Prostate gland (tissue), 2 donors: Measurements from ENCODE around the gene SPATS1. TPM values are rescaled to one million over a fixed set of nuclear protein-coding genes. Genes with fewer than 3 reads are reported as not detected.
A peak's percentile ranks its signal among the peaks of the same experiment; 100 is the strongest.

Experiments used
- DNase-seq: peaks from one replicate; pipeline ENCODE4 v3.0.0-alpha.2; 2019; ENCODE audit warnings: low spot score
- H3K27ac ChIP-seq, 2 donors: fragments of 200-600 bp; sonication (generic); 2 replicates each; pipeline ENCODE4 v1.5.1; 2017 to 2019
- H3K27me3 ChIP-seq: fragments of 200-600 bp; sonication (generic); replicated peaks from 2 replicates; pipeline ENCODE4 v1.5.1; 2019; ENCODE audit not compliant: insufficient read depth
- H3K36me3 ChIP-seq, 2 donors: fragments of 200-600 bp; sonication (generic); 1 replicate in 1 of 2; 2 replicates in 1 of 2; pipeline versions ENCODE4 v1.5.1 to v1.8.1; 2017 to 2019
- H3K4me1 ChIP-seq: fragments of 200-600 bp; sonication (generic); replicated peaks from 2 replicates; pipeline ENCODE4 v1.5.1; 2019
- H3K4me3 ChIP-seq, 2 donors: fragments of 200-600 bp; sonication (generic); 2 replicates each; pipeline ENCODE4 v1.5.1; 2017 to 2019
- H3K9me3 ChIP-seq: fragments of 200-600 bp; sonication (generic); 2 replicates; pipeline ENCODE4 v1.5.1; 2017
- POLR2A ChIP-seq: fragments of 450-650 bp; IDR thresholded peaks from one replicate; pipeline ENCODE4 v1.6.1; 2016; ENCODE audit warnings: antibody characterized with exemption, mild to moderate bottlenecking
- POLR2AphosphoS5 ChIP-seq: sonication (generic); formaldehyde crosslinking; IDR thresholded peaks from one replicate; pipeline ENCODE4 v1.6.1; 2017; ENCODE audit warnings: antibody characterized with exemption
- WGBS: methylation state at CpG from one replicate; pipeline ENCODE4 v1.1.5; 2018; 5-methylcytosine and 5-hydroxymethylcytosine counted together
- intact Hi-C: fragments of 100-400 bp; cut with DNase I; formaldehyde crosslinking; loops from one replicate; pipeline ENCODE4 v1.14.2; 2022
- total RNA-seq, 2 donors: library from RNA; depleted of rRNA; stranded (reverse); fragments of >200 nt; gene quantifications; one replicate each; pipeline ENCODE4 v1.1.0, GENCODE V29; 2016
- TF ChIP-seq, protein P1 (sequence below), 4 experiments: fragments of 200-600 bp in 2 of 4; fragments of 450-650 bp in 2 of 4; sonication (generic) in 2 of 4; IDR thresholded peaks; 1 replicate in 3 of 4; 2 replicates in 1 of 4; pipeline ENCODE4 v1.5.1; 2016 to 2019; ENCODE audit warnings: antibody characterized with exemption in 4 of 4, mild to moderate bottlenecking in 2 of 4, moderate library complexity in 2 of 4

SPATS1 gene
- total RNA-seq, 2 donors from 2014 or later = 2.0 TPM; not detected in 1

DNA sequence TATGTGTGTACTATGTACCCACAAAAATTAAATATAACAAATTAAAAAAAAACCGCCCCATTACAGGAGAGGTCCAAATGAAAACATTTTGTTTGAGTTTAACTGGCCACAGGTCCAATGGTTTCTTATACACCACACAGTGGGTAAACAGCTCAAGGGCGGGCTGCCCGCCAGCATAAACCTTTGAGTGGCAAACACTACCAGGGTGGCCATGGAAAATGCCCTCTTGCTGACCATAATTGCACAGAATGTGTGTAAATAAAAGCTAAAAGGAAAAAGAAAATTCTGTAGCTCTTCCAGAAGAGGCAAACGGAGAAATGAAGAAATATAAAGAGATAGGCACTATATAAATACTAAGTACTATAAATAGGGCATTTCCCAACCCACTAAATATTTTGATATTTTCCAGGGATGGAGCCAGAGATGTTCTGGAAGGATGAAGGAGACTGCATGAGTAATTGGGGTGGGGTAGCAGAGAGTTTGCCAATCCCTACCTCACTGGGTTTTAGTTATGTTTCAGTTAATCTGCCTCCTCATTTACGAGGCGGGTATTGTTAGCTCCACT lies 44.0 kb downstream of the SPATS1 start:
- Histone ChIP-seq H3K27ac (peak overlapping the region; percentile 95 to 96), H3K27me3 (no peaks in the 10 kb centered on the region), H3K36me3 (no peaks in the 10 kb centered on the region), H3K4me3 (peak overlapping the region; percentile 83 to 91), H3K4me1 (no peaks in the 10 kb centered on the region), H3K9me3 (no peaks in the 10 kb centered on the region)
- TF ChIP-seq, protein P1, sequence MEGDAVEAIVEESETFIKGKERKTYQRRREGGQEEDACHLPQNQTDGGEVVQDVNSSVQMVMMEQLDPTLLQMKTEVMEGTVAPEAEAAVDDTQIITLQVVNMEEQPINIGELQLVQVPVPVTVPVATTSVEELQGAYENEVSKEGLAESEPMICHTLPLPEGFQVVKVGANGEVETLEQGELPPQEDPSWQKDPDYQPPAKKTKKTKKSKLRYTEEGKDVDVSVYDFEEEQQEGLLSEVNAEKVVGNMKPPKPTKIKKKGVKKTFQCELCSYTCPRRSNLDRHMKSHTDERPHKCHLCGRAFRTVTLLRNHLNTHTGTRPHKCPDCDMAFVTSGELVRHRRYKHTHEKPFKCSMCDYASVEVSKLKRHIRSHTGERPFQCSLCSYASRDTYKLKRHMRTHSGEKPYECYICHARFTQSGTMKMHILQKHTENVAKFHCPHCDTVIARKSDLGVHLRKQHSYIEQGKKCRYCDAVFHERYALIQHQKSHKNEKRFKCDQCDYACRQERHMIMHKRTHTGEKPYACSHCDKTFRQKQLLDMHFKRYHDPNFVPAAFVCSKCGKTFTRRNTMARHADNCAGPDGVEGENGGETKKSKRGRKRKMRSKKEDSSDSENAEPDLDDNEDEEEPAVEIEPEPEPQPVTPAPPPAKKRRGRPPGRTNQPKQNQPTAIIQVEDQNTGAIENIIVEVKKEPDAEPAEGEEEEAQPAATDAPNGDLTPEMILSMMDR (IDR thresholded peaks at IDR 0.05) = no peak
- TF ChIP-seq POLR2AphosphoS5 (no peak), POLR2A (no peak)
- WGBS = 55% methylated on average over 6 of the region's 6 CpGs
- intact Hi-C loops = no loop called here
- DNase-seq = peak; percentile 35

GRCh38 chr6:44386929-44387345 lies 44.5 kb downstream of the SPATS1 start:
- DNase-seq = no peak
- no peaks in the 10 kb centered on the region for H3K4me1 ChIP-seq
- H3K36me3 ChIP-seq = no peaks in the 10 kb centered on the region
- H3K9me3 ChIP-seq = no peaks in the 10 kb centered on the region
- H3K4me3 ChIP-seq = peak overlapping the region; percentile 83 to 91
- 8% methylated on average over 8 of the region's 8 CpGs for WGBS
- intact Hi-C loops = no loop called here
- H3K27ac ChIP-seq = peak overlapping the region; percentile 95 to 96
- TF ChIP-seq POLR2AphosphoS5 (no peak), POLR2A (no peak)
- TF ChIP-seq, protein P1 (IDR thresholded peaks at IDR 0.05) = no peak
- H3K27me3 ChIP-seq = no peaks in the 10 kb centered on the region

GRCh38 chr6:44387346-44388134 lies 45.1 kb downstream of the SPATS1 start, which contains the start of gene CDC5L:
CDC5L (plus strand) TSS chr6:44387706; CDS start chr6:44387824, 118 bp downstream.
- TF ChIP-seq POLR2AphosphoS5 = peak; percentile 96
- peak; percentile 88 for TF ChIP-seq POLR2A
- TF ChIP-seq, protein P1 (IDR thresholded peaks at IDR 0.05) = peak in 2 of 4 experiments; percentile 10
- WGBS = under 1% methylated on average over 56 of the region's 56 CpGs
- intact Hi-C loops = no loop called here
- peak within 1 kb of the TSS; percentile 95 to 96 for H3K27ac ChIP-seq
- peak; percentile 94 for DNase-seq
- no peaks in the 10 kb centered on the region for H3K9me3 ChIP-seq
- H3K27me3 ChIP-seq = no peaks in the 10 kb centered on the region
- H3K36me3 ChIP-seq = no peaks in the 10 kb centered on the region
- H3K4me3 ChIP-seq = peak within 1 kb of the TSS; percentile 83 to 91
- no peaks in the 10 kb centered on the region for H3K4me1 ChIP-seq

DNA sequence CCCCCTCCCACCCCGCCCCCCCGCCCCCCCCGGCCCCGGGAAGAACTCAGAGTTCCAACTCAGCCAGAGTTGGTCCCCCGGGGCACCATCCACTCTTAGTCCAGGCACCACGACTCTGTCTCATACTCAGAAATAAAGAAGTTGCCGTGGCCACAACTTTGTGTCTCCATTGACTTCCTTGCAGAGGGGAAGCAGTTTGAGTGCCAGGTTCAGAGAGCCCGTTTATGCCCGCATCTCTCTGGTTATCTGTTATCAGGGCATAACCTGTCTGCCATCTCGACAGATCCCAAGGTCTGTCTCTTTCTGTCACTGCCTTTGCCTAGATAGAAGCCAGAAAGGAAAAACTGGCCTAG lies 45.7 kb downstream of the SPATS1 start:
- Histone ChIP-seq H3K27ac (peak overlapping the region; percentile 95 to 96), H3K4me1 (no peaks in the 10 kb centered on the region), H3K4me3 (peak overlapping the region; percentile 83 to 91), H3K9me3 (no peaks in the 10 kb centered on the region), H3K36me3 (no peaks in the 10 kb centered on the region), H3K27me3 (no peaks in the 10 kb centered on the region)
- intact Hi-C loops = no loop called here
- no peak for DNase-seq
- TF ChIP-seq POLR2A = no peak
- TF ChIP-seq POLR2AphosphoS5 = no peak
- TF ChIP-seq, protein P1 (IDR thresholded peaks at IDR 0.05) = no peak
- under 1% methylated on average over 10 of the region's 10 CpGs for WGBS
